Loucy (cell line): ENCODE measurements around the gene SEC63.

Source experiments
- H2AFZ ChIP-seq: fragments of 200-600 bp; sonication (generic); 2 replicates; pipeline ENCODE4 v1.6.0; 2016; ENCODE audit warnings: antibody characterized with exemption, mild to moderate bottlenecking, low read length, moderate library complexity
- H3F3A ChIP-seq: fragments of 200-600 bp; 2 replicates; pipeline ENCODE4 v1.6.0; 2016; ENCODE audit warnings: antibody characterized with exemption, low read depth, mild to moderate bottlenecking
- H3K27me3 ChIP-seq: fragments of 200-600 bp; sonication (generic); 2 replicates; pipeline ENCODE4 v1.6.1; 2014; ENCODE audit warnings: low read length, mild to moderate bottlenecking; ENCODE audit not compliant: insufficient read depth, poor library complexity, severe bottlenecking
- H3K36me3 ChIP-seq: fragments of 200-600 bp; sonication (generic); 2 replicates; pipeline ENCODE4 v1.6.1; 2016; ENCODE audit warnings: low read length; ENCODE audit not compliant: insufficient read depth
- H3K4me1 ChIP-seq: fragments of 200-600 bp; sonication (generic); 2 replicates; pipeline ENCODE4 v1.5.1; 2014; ENCODE audit warnings: low read length, mild to moderate bottlenecking; ENCODE audit not compliant: insufficient read depth, poor library complexity, severe bottlenecking
- H3K4me2 ChIP-seq: fragments of 200-600 bp; sonication (generic); 2 replicates; pipeline ENCODE4 v1.6.0; 2014; ENCODE audit warnings: antibody characterized with exemption, low read length, low read depth, mild to moderate bottlenecking; ENCODE audit not compliant: poor library complexity, severe bottlenecking
- H3K4me3 ChIP-seq: fragments of 200-600 bp; sonication (generic); 2 replicates; pipeline ENCODE4 v1.5.1; 2014; ENCODE audit warnings: low read length, mild to moderate bottlenecking, mixed read lengths; ENCODE audit not compliant: poor library complexity, severe bottlenecking
- H3K79me2 ChIP-seq: fragments of 200-600 bp; sonication (generic); 2 replicates; pipeline ENCODE4 v1.6.1; 2014; ENCODE audit warnings: low read length; ENCODE audit not compliant: insufficient read depth
- H3K9ac ChIP-seq: fragments of 200-600 bp; sonication (generic); 2 replicates; pipeline ENCODE4 v1.6.0; 2014; ENCODE audit warnings: mild to moderate bottlenecking, low read depth, low read length, moderate library complexity; ENCODE audit not compliant: poor library complexity, severe bottlenecking
- H3K9me2 ChIP-seq: fragments of 200-600 bp; sonication (generic); replicated peaks from 2 replicates; pipeline ENCODE4 v1.6.1; 2016; ENCODE audit warnings: low read depth, low read length, mixed read lengths
- H3K9me3 ChIP-seq: fragments of 200-600 bp; sonication (generic); 2 replicates; pipeline ENCODE4 v1.6.1; 2014; ENCODE audit warnings: mild to moderate bottlenecking, antibody characterized with exemption, low read length, low read depth; ENCODE audit not compliant: insufficient read depth
- H4K20me1 ChIP-seq: fragments of 200-600 bp; sonication (generic); 2 replicates; pipeline ENCODE4 v1.6.0; 2014; ENCODE audit warnings: antibody characterized with exemption, low read length, mild to moderate bottlenecking; ENCODE audit not compliant: insufficient read depth, poor library complexity, severe bottlenecking
- EZH2phosphoT487 ChIP-seq: fragments of 200-600 bp; IDR thresholded peaks from 2 replicates; pipeline ENCODE4 v1.6.1; 2018; ENCODE audit warnings: antibody characterized with exemption, mild to moderate bottlenecking, moderate library complexity, borderline replicate concordance
- TF ChIP-seq, protein P1 (sequence below): fragments of 200-600 bp; sonication (generic); conservative IDR thresholded peaks from 2 replicates; pipeline ENCODE4 v1.5.1; 2014; ENCODE audit warnings: mild to moderate bottlenecking, antibody characterized with exemption, low read length

Gene SEC63

DNA sequence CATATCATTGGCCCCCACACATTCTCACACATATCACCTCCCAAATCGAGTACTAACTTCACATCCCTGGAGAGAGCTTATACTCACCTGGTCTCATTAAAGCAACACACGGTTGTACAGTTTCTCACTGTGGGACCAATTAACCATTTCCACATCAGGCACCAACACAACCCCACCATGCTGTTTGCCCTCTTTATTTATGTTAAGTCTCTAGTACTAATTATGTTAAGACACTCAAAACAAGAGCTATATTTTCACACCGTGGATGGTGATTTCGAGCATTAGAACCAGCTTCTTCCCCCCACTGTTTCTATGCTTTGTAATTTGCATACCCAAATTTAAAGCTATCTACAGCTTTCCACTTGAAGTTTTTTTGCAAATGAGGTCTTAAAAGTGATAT lies 140.2 kb downstream of the SEC63 start:
- Histone ChIP-seq H2AFZ (no peak overlapping the region), H3K4me1 (peaks cover 36% of the 10 kb centered on the region), H3K9ac (no peak overlapping the region), H3F3A (no peaks in the 10 kb centered on the region), H3K27me3 (no peaks in the 10 kb centered on the region), H3K36me3 (no peaks in the 10 kb centered on the region), H3K9me2 (no peaks in the 10 kb centered on the region), H3K79me2 (0 out of 2 replicates have a peak, but pooled peaks cover 3% of the 10 kb centered on the region), H4K20me1 (no peaks in the 10 kb centered on the region), H3K4me2 (no peak overlapping the region), H3K9me3 (no peaks in the 10 kb centered on the region), H3K4me3 (no peak overlapping the region)
- TF ChIP-seq, protein P1, sequence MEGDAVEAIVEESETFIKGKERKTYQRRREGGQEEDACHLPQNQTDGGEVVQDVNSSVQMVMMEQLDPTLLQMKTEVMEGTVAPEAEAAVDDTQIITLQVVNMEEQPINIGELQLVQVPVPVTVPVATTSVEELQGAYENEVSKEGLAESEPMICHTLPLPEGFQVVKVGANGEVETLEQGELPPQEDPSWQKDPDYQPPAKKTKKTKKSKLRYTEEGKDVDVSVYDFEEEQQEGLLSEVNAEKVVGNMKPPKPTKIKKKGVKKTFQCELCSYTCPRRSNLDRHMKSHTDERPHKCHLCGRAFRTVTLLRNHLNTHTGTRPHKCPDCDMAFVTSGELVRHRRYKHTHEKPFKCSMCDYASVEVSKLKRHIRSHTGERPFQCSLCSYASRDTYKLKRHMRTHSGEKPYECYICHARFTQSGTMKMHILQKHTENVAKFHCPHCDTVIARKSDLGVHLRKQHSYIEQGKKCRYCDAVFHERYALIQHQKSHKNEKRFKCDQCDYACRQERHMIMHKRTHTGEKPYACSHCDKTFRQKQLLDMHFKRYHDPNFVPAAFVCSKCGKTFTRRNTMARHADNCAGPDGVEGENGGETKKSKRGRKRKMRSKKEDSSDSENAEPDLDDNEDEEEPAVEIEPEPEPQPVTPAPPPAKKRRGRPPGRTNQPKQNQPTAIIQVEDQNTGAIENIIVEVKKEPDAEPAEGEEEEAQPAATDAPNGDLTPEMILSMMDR, result no peak
- no peak for TF ChIP-seq EZH2phosphoT487
